NT2/D1 (cell line): ENCODE results near the gene HERC3.

ENCODE experiments used
- SUZ12 ChIP-seq: IDR thresholded peaks from 2 replicates; pipeline ENCODE4 v1.6.1; 2011; ENCODE audit not compliant: insufficient read length, insufficient read depth; ENCODE audit errors: extremely low read depth
- ZNF274 ChIP-seq: IDR thresholded peaks from 2 replicates; pipeline ENCODE4 v1.6.1; 2011; ENCODE audit warnings: mild to moderate bottlenecking, low read depth, low read length

DNA sequence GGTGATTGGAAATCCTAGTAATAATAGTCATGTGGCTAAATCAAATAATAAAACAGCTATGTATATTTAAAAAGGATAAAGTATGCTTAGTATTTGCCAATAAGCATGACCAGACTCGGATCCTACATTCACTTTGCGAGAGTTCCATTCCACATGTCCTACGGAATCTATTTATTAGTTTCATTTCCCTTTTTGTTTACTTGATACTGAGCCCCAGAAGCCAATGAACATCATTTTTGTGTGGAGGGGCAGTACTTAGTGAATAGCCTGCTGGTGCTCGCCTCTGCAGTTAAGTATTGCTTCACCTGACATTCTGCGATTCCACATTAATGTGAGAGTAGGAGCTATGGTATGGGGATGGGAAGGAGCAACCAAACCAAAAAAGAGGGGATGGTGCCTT, 163.9 kb downstream of the HERC3 start:
- TF ChIP-seq ZNF274, result no peak
- no peak for TF ChIP-seq SUZ12
